Mesodermal cell (in vitro differentiated cells): ENCODE measurements around the gene ZNF567. TPM values are rescaled to one million over a fixed set of nuclear protein-coding genes. Genes with fewer than 3 reads are reported as not detected.

Experiments
- H3K27ac ChIP-seq: 2 replicates; pipeline ENCODE4 v1.7.0; 2013; ENCODE audit warnings: mild to moderate bottlenecking, low read depth, low read length, moderate library complexity; ENCODE audit not compliant: severe bottlenecking
- H3K36me3 ChIP-seq: 2 replicates; pipeline ENCODE4 v1.7.1; 2013; ENCODE audit warnings: mild to moderate bottlenecking, low read length, moderate library complexity; ENCODE audit not compliant: control insufficient read depth, insufficient read depth
- H3K4me1 ChIP-seq: one replicate; pipeline ENCODE4 v1.7.1; 2013; ENCODE audit warnings: mild to moderate bottlenecking, low read length; ENCODE audit not compliant: insufficient read depth, control insufficient read depth, poor library complexity, severe bottlenecking
- H3K4me3 ChIP-seq: 2 replicates; pipeline ENCODE4 v1.7.0; 2013; ENCODE audit warnings: low read length, control low read depth, mild to moderate bottlenecking; ENCODE audit not compliant: insufficient read depth, poor library complexity, severe bottlenecking; ENCODE audit errors: extremely low read depth
- H3K9me3 ChIP-seq: 2 replicates; pipeline ENCODE4 v1.7.1; 2013; ENCODE audit warnings: mild to moderate bottlenecking, low read length, moderate library complexity; ENCODE audit not compliant: control insufficient read depth
- WGBS, 2 experiments: methylation state at CpG; one replicate each; pipeline ENCODE4 v1.1.5; 2013; ENCODE audit warnings: missing lambda C conversion rate in 2 of 2; ENCODE audit not compliant: insufficient coverage in 2 of 2; 5-methylcytosine and 5-hydroxymethylcytosine counted together
- polyA plus RNA-seq, 2 experiments: library from polyadenylated mRNA; stranded (reverse); fragments of 50-300 nt; gene quantifications; one replicate each; pipeline ENCODE4 v1.2.3, GENCODE V29; 2013

The ZNF567 gene
- 10.1 TPM for polyA plus RNA-seq (2013, experiment 1 of 2)
- 9.3 TPM for polyA plus RNA-seq (2013, experiment 2 of 2)

- Histone ChIP-seq H3K4me3 (peak within 1 kb of the TSS; percentile 75), H3K27ac (no peak within 1 kb of the TSS), H3K4me1 (no peaks in the 10 kb centered on the region), H3K9me3 (peaks cover 28% of the 10 kb centered on the region), H3K36me3 (peaks cover 37% of the 10 kb centered on the region)
- WGBS, 2 experiments = 1% methylated on average over 52 to 62 of the region's 69 CpGs
These were observed at the start of gene ZNF567 for GRCh38 chr19:36687214-36688056. Gene ZNF567 (plus strand): TSS chr19:36687612. CDS start chr19:36694868, 7,256 bp downstream.

- H3K27ac ChIP-seq = no peak overlapping the region
- H3K4me1 ChIP-seq = no peaks in the 10 kb centered on the region
- WGBS, 2 experiments = no CpG with 5 or more reads among the region's 5 CpGs
- H3K9me3 ChIP-seq = peaks cover 76% of the 10 kb centered on the region
- H3K36me3 ChIP-seq = peaks cover 25% of the 10 kb centered on the region
- no peak overlapping the region for H3K4me3 ChIP-seq
These were observed 48.4 kb upstream of the ZNF567 start for GRCh38 chr19:36638862-36639510.

- H3K9me3 ChIP-seq = peaks cover 55% of the 10 kb centered on the region
- H3K4me3 ChIP-seq = no peak overlapping the region
- WGBS, 2 experiments = no CpG with 5 or more reads among the region's 2 CpGs
- peaks cover 48% of the 10 kb centered on the region for H3K36me3 ChIP-seq
- no peak overlapping the region for H3K27ac ChIP-seq
- no peaks in the 10 kb centered on the region for H3K4me1 ChIP-seq
These were observed 40.7 kb upstream of the ZNF567 start for GRCh38 chr19:36646746-36647145.

- H3K27ac ChIP-seq = no peak overlapping the region
- no peak overlapping the region for H3K4me3 ChIP-seq
- H3K36me3 ChIP-seq = peaks cover 80% of the 10 kb centered on the region
- no CpG with 5 or more reads among the region's 1 CpG for WGBS, 2 experiments
- H3K4me1 ChIP-seq = no peaks in the 10 kb centered on the region
- peaks cover 39% of the 10 kb centered on the region for H3K9me3 ChIP-seq
These were observed 34.5 kb upstream of the ZNF567 start for GRCh38 chr19:36652958-36653357.

- Histone ChIP-seq H3K4me3 (peak overlapping the region; percentile 91), H3K4me1 (no peaks in the 10 kb centered on the region), H3K9me3 (peaks cover 45% of the 10 kb centered on the region), H3K36me3 (peaks cover 35% of the 10 kb centered on the region), H3K27ac (no peak overlapping the region)
- 87 to 92% methylated on average over 9 to 11 of the region's 14 CpGs for WGBS, 2 experiments
These were observed 21.6 kb upstream of the ZNF567 start for GRCh38 chr19:36665832-36666231.

GRCh38 chr19:36668646-36669045 is 18.8 kb upstream of the ZNF567 start:
- Histone ChIP-seq H3K36me3 (peaks cover 21% of the 10 kb centered on the region), H3K4me3 (no peak overlapping the region), H3K9me3 (peaks cover 53% of the 10 kb centered on the region), H3K27ac (no peak overlapping the region), H3K4me1 (no peaks in the 10 kb centered on the region)
- 75 to 100% methylated on average over 1 of the region's 2 CpGs for WGBS, 2 experiments

- Histone ChIP-seq H3K9me3 (peaks cover 36% of the 10 kb centered on the region), H3K4me3 (no peak overlapping the region), H3K36me3 (peaks cover 7% of the 10 kb centered on the region), H3K27ac (no peak overlapping the region), H3K4me1 (no peaks in the 10 kb centered on the region)
- no CpG with 5 or more reads among the region's 1 CpG for WGBS, 2 experiments
These were observed 15.0 kb upstream of the ZNF567 start for GRCh38 chr19:36672368-36672767.

GRCh38 chr19:36674201-36674600 is 13.2 kb upstream of the ZNF567 start:
- H3K4me3 ChIP-seq = no peak overlapping the region
- peaks cover 22% of the 10 kb centered on the region for H3K36me3 ChIP-seq
- no peak overlapping the region for H3K27ac ChIP-seq
- peaks cover 27% of the 10 kb centered on the region for H3K9me3 ChIP-seq
- no peaks in the 10 kb centered on the region for H3K4me1 ChIP-seq
- WGBS, 2 experiments = 100% methylated on average over 1 of the region's 2 CpGs

GRCh38 chr19:36679455-36679854 is 8.0 kb upstream of the ZNF567 start:
- Histone ChIP-seq H3K36me3 (peaks cover 27% of the 10 kb centered on the region), H3K27ac (no peak overlapping the region), H3K9me3 (peaks cover 14% of the 10 kb centered on the region), H3K4me1 (no peaks in the 10 kb centered on the region), H3K4me3 (no peak overlapping the region)

GRCh38 chr19:36685835-36686234 is 1.6 kb upstream of the ZNF567 start:
- no peak overlapping the region for H3K4me3 ChIP-seq
- no peaks in the 10 kb centered on the region for H3K4me1 ChIP-seq
- H3K36me3 ChIP-seq = peaks cover 21% of the 10 kb centered on the region
- H3K9me3 ChIP-seq = peaks cover 27% of the 10 kb centered on the region
- no peak overlapping the region for H3K27ac ChIP-seq
- 83 to 94% methylated on average over 1 to 2 of the region's 2 CpGs for WGBS, 2 experiments
